ENCODE measurements around the gene ALDH16A1. TPM values are rescaled to one million over a fixed set of nuclear protein-coding genes. Genes with fewer than 3 reads are reported as not detected.

The ALDH16A1 gene
- total and polyA plus RNA-seq, 2 of the 8 experiments (the other 6 are each of a cell fraction or from before 2014, with no cell fraction given), result 30.5 to 34.3 TPM

DNA sequence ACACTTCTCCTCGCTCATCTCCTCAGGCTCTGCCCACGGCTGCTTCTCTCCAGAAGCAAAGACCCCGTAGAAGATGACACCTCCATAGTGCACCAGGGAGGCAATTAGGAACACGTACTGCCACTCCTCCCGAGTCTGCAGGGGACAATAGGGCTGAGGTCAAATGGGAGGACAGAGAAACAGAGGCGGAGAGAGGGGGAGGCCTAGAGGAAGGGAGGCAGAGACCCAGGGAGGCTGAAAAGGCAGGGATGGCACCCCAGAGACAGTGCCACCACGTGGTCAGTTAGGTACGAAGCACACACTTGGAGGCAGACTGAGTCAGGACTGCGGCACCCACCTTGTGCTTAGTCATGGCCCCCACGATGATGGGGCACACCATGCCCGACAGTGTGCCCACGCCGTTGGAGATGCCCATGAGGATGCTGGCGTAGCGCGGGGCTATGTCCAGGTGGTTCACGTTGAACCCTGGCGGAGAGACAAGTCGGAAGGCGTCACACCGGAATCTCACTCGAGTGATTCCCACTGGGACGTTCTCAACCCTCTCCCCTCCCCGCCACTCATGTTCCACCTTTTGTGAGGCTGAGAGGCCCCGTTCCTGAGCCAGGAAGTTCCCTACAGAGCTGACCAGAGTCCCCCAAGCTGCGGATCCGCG, 22.2 kb upstream of the ALDH16A1 start (continued):
- TF ChIP-seq, protein P1, sequence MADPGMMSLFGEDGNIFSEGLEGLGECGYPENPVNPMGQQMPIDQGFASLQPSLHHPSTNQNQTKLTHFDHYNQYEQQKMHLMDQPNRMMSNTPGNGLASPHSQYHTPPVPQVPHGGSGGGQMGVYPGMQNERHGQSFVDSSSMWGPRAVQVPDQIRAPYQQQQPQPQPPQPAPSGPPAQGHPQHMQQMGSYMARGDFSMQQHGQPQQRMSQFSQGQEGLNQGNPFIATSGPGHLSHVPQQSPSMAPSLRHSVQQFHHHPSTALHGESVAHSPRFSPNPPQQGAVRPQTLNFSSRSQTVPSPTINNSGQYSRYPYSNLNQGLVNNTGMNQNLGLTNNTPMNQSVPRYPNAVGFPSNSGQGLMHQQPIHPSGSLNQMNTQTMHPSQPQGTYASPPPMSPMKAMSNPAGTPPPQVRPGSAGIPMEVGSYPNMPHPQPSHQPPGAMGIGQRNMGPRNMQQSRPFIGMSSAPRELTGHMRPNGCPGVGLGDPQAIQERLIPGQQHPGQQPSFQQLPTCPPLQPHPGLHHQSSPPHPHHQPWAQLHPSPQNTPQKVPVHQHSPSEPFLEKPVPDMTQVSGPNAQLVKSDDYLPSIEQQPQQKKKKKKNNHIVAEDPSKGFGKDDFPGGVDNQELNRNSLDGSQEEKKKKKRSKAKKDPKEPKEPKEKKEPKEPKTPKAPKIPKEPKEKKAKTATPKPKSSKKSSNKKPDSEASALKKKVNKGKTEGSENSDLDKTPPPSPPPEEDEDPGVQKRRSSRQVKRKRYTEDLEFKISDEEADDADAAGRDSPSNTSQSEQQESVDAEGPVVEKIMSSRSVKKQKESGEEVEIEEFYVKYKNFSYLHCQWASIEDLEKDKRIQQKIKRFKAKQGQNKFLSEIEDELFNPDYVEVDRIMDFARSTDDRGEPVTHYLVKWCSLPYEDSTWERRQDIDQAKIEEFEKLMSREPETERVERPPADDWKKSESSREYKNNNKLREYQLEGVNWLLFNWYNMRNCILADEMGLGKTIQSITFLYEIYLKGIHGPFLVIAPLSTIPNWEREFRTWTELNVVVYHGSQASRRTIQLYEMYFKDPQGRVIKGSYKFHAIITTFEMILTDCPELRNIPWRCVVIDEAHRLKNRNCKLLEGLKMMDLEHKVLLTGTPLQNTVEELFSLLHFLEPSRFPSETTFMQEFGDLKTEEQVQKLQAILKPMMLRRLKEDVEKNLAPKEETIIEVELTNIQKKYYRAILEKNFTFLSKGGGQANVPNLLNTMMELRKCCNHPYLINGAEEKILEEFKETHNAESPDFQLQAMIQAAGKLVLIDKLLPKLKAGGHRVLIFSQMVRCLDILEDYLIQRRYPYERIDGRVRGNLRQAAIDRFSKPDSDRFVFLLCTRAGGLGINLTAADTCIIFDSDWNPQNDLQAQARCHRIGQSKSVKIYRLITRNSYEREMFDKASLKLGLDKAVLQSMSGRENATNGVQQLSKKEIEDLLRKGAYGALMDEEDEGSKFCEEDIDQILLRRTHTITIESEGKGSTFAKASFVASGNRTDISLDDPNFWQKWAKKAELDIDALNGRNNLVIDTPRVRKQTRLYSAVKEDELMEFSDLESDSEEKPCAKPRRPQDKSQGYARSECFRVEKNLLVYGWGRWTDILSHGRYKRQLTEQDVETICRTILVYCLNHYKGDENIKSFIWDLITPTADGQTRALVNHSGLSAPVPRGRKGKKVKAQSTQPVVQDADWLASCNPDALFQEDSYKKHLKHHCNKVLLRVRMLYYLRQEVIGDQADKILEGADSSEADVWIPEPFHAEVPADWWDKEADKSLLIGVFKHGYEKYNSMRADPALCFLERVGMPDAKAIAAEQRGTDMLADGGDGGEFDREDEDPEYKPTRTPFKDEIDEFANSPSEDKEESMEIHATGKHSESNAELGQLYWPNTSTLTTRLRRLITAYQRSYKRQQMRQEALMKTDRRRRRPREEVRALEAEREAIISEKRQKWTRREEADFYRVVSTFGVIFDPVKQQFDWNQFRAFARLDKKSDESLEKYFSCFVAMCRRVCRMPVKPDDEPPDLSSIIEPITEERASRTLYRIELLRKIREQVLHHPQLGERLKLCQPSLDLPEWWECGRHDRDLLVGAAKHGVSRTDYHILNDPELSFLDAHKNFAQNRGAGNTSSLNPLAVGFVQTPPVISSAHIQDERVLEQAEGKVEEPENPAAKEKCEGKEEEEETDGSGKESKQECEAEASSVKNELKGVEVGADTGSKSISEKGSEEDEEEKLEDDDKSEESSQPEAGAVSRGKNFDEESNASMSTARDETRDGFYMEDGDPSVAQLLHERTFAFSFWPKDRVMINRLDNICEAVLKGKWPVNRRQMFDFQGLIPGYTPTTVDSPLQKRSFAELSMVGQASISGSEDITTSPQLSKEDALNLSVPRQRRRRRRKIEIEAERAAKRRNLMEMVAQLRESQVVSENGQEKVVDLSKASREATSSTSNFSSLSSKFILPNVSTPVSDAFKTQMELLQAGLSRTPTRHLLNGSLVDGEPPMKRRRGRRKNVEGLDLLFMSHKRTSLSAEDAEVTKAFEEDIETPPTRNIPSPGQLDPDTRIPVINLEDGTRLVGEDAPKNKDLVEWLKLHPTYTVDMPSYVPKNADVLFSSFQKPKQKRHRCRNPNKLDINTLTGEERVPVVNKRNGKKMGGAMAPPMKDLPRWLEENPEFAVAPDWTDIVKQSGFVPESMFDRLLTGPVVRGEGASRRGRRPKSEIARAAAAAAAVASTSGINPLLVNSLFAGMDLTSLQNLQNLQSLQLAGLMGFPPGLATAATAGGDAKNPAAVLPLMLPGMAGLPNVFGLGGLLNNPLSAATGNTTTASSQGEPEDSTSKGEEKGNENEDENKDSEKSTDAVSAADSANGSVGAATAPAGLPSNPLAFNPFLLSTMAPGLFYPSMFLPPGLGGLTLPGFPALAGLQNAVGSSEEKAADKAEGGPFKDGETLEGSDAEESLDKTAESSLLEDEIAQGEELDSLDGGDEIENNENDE (IDR thresholded peaks at IDR 0.05; ENCODE audit: insufficient replicate concordance, low read length), result no peak
- TF ChIP-seq, protein P2, sequence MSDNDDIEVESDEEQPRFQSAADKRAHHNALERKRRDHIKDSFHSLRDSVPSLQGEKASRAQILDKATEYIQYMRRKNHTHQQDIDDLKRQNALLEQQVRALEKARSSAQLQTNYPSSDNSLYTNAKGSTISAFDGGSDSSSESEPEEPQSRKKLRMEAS (IDR thresholded peaks at IDR 0.05), result peak; percentile 95
- TF ChIP-seq PHF8 (conservative IDR thresholded peaks at IDR 0.05; ENCODE audit: low read depth, low read length), result no peak
- TF ChIP-seq CBX5 (IDR thresholded peaks at IDR 0.05; ENCODE audit: low read depth, low read length), result no peak

Data from H1 (cell line).